WTC11 (cell line): ENCODE data around the gene TRNP1. TPM values are rescaled to one million over a fixed set of nuclear protein-coding genes. Genes with fewer than 3 reads are reported as not detected.

ENCODE experiments used
- ATAC-seq: fragments of 200-7000 bp; cut with Tn5 transposase; 2 replicates; pipeline ENCODE4 v1.10.0; 2021; ENCODE audit warnings: mild to moderate bottlenecking, moderate library complexity
- CTCF ChIA-PET: fragments of 300-600 bp; sonication (Branson Sonifier 250); formaldehyde crosslinking; loops from one replicate; lab custom pipeline; 2021; ENCODE audit warnings: antibody characterized with exemption; lab: Charles Lee
- POLR2A ChIA-PET: fragments of 350-600 bp; sonication (Branson Sonifier 250); formaldehyde crosslinking; loops from one replicate; lab custom pipeline; 2021; ENCODE audit warnings: antibody characterized with exemption; lab: Charles Lee
- DNase-seq: peaks from one replicate; pipeline ENCODE4 v3.0.0; 2021; ENCODE audit warnings: low spot score
- H3K27ac Mint-ChIP-seq: 2 replicates; pipeline ENCODE4 v1.8.0; 2021; ENCODE audit warnings: mixed read lengths
- H3K27me3 Mint-ChIP-seq: 2 replicates; pipeline ENCODE4 v1.8.0; 2021; ENCODE audit warnings: low read depth, mild to moderate bottlenecking, moderate library complexity, mixed read lengths
- H3K36me3 Mint-ChIP-seq: 2 replicates; pipeline ENCODE4 v1.8.0; 2021; ENCODE audit warnings: mixed read lengths
- H3K4me1 Mint-ChIP-seq: 2 replicates; pipeline ENCODE4 v1.8.0; 2022; ENCODE audit warnings: mixed read lengths
- H3K4me3 Mint-ChIP-seq: 2 replicates; pipeline ENCODE4 v1.8.0; 2021; ENCODE audit warnings: mild to moderate bottlenecking, moderate library complexity, mixed read lengths
- H3K9me3 Mint-ChIP-seq: 2 replicates; pipeline ENCODE4 v1.8.0; 2021; ENCODE audit warnings: mixed read lengths
- AR ChIP-seq: fragments of 250-450 bp; sonication (Bioruptor Pico); IDR thresholded peaks from 2 replicates; pipeline ENCODE4 v1.9.0; 2021; ENCODE audit warnings: mild to moderate bottlenecking
- ATF1 ChIP-seq: sonication (generic); formaldehyde crosslinking; IDR thresholded peaks from 2 replicates; pipeline ENCODE4 v1.8.1; 2023; ENCODE audit warnings: mild to moderate bottlenecking, moderate library complexity, missing genetic modification reagents
- ATF2 ChIP-seq: sonication (generic); formaldehyde crosslinking; IDR thresholded peaks from 2 replicates; pipeline ENCODE4 v1.8.1; 2022; ENCODE audit warnings: low read depth, missing genetic modification reagents, borderline replicate concordance
- CREB1 ChIP-seq: sonication (generic); formaldehyde crosslinking; IDR thresholded peaks from 2 replicates; pipeline ENCODE4 v1.8.0; 2023; ENCODE audit warnings: mild to moderate bottlenecking, missing genetic modification reagents
- EMX1 ChIP-seq: fragments of 250-450 bp; sonication (Bioruptor Pico); IDR thresholded peaks from 2 replicates; pipeline ENCODE4 v1.8.0; 2021; ENCODE audit warnings: mild to moderate bottlenecking
- ETV6 ChIP-seq: sonication (generic); formaldehyde crosslinking; IDR thresholded peaks from 2 replicates; pipeline ENCODE4 v1.8.1; 2022; ENCODE audit warnings: mild to moderate bottlenecking, missing genetic modification reagents
- FOXP1 ChIP-seq: sonication (generic); formaldehyde crosslinking; IDR thresholded peaks from 2 replicates; pipeline ENCODE4 v1.8.0; 2022; ENCODE audit warnings: missing genetic modification reagents, mild to moderate bottlenecking, moderate library complexity, borderline replicate concordance
- GRHL2 ChIP-seq: fragments of 250-450 bp; sonication (Bioruptor Pico); IDR thresholded peaks from 2 replicates; pipeline ENCODE4 v1.8.0; 2022; ENCODE audit warnings: mild to moderate bottlenecking, moderate library complexity; ENCODE audit not compliant: insufficient replicate concordance, severe bottlenecking
- GTF2I ChIP-seq: fragments of 250-450 bp; sonication (Bioruptor Pico); conservative IDR thresholded peaks from 2 replicates; pipeline ENCODE4 v1.4.0; 2021; ENCODE audit warnings: mild to moderate bottlenecking
- HMGXB4 ChIP-seq: sonication (generic); formaldehyde crosslinking; IDR thresholded peaks from 2 replicates; pipeline ENCODE4 v1.8.1; 2023; ENCODE audit warnings: mild to moderate bottlenecking, moderate library complexity, missing genetic modification reagents
- JAZF1 ChIP-seq: fragments of 250-450 bp; sonication (Bioruptor Pico); IDR thresholded peaks from 2 replicates; pipeline ENCODE4 v1.9.0; 2021; ENCODE audit warnings: moderate library complexity, mild to moderate bottlenecking, inconsistent platforms
- MLX ChIP-seq: sonication (generic); formaldehyde crosslinking; IDR thresholded peaks from 2 replicates; pipeline ENCODE4 v1.8.1; 2023; ENCODE audit warnings: mild to moderate bottlenecking, missing genetic modification reagents, moderate library complexity
- NFATC4 ChIP-seq: fragments of 250-450 bp; sonication (Bioruptor Pico); IDR thresholded peaks from 2 replicates; pipeline ENCODE4 v1.9.0; 2021; ENCODE audit warnings: mild to moderate bottlenecking
- TEAD1 ChIP-seq: sonication (generic); formaldehyde crosslinking; IDR thresholded peaks from 2 replicates; pipeline ENCODE4 v1.8.0; 2022; ENCODE audit warnings: mild to moderate bottlenecking, missing genetic modification reagents
- ZMAT4 ChIP-seq: fragments of 250-450 bp; sonication (Bioruptor Pico); IDR thresholded peaks from 2 replicates; pipeline ENCODE4 v1.9.0; 2021; ENCODE audit warnings: mild to moderate bottlenecking
- ZNF281 ChIP-seq: sonication (generic); formaldehyde crosslinking; IDR thresholded peaks from 2 replicates; pipeline ENCODE4 v1.8.0; 2023; ENCODE audit warnings: mild to moderate bottlenecking, missing genetic modification reagents
- ZNF396 ChIP-seq: fragments of 250-450 bp; sonication (Bioruptor Pico); IDR thresholded peaks from 2 replicates; pipeline ENCODE4 v1.8.0; 2021; ENCODE audit warnings: mild to moderate bottlenecking, moderate library complexity, borderline replicate concordance
- ZNF512 ChIP-seq: sonication (generic); formaldehyde crosslinking; IDR thresholded peaks from 2 replicates; pipeline ENCODE4 v1.8.1; 2022; ENCODE audit warnings: missing genetic modification reagents, borderline replicate concordance
- ZNF671 ChIP-seq: fragments of 250-450 bp; sonication (Bioruptor Pico); IDR thresholded peaks from 2 replicates; pipeline ENCODE4 v1.8.0; 2021; ENCODE audit warnings: mild to moderate bottlenecking
- total RNA-seq: library from RNA; stranded (reverse); gene quantifications from 3 replicates; pipeline ENCODE4 v1.2.3, GENCODE V29; 2021

The TRNP1 gene
- total RNA-seq, 1 experiment from 2014 or later = 37.6 TPM

- H3K4me3 Mint-ChIP-seq = no peak overlapping the region
- ATAC-seq = no peak
- no peaks in the 10 kb centered on the region for H3K4me1 Mint-ChIP-seq
- ChIA-PET POLR2A (no interaction called here), CTCF (interaction anchor here (0.9 to 1.0 kb wide), 2 partner anchors 8 to 15 kb away, joined by 3 to 4 read pairs; partner anchors contain the start of gene KDF1)
- H3K36me3 Mint-ChIP-seq = peaks cover 21% of the 10 kb centered on the region
- H3K9me3 Mint-ChIP-seq = peaks cover 7% of the 10 kb centered on the region
- no peaks in the 10 kb centered on the region for H3K27me3 Mint-ChIP-seq
- DNase-seq = no peak
- TF ChIP-seq GRHL2 (CRISPR knock-in tag) = no peak
- no peak for TF ChIP-seq HMGXB4 (CRISPR knock-in tag)
- TF ChIP-seq AR = no peak
- TF ChIP-seq NFATC4 (CRISPR knock-in tag) = no peak
- no peak for TF ChIP-seq ZNF512 (CRISPR knock-in tag)
- no peak for TF ChIP-seq ZNF396 (CRISPR knock-in tag)
- no peak for TF ChIP-seq CREB1 (CRISPR knock-in tag)
- no peak for TF ChIP-seq TEAD1 (CRISPR knock-in tag)
- no peak for TF ChIP-seq ZNF671 (CRISPR knock-in tag)
- TF ChIP-seq ZNF281 (CRISPR knock-in tag) = no peak
- TF ChIP-seq EMX1 = no peak
- TF ChIP-seq, all 79 proteins: peak for 0
- H3K27ac Mint-ChIP-seq = no peak overlapping the region
Measured at GRCh38 chr1:26951821-26952497, 41.5 kb upstream of the TRNP1 start.

GRCh38 chr1:26953374-26953773, 40.1 kb upstream of the TRNP1 start:
- DNase-seq (no peak), ATAC-seq (no peak)
- CTCF ChIA-PET = no interaction called here
- H3K9me3 Mint-ChIP-seq = peaks cover 7% of the 10 kb centered on the region
- H3K4me3 Mint-ChIP-seq = no peak overlapping the region
- H3K4me1 Mint-ChIP-seq = no peaks in the 10 kb centered on the region
- H3K36me3 Mint-ChIP-seq = peaks cover 22% of the 10 kb centered on the region
- H3K27ac Mint-ChIP-seq = no peak overlapping the region
- POLR2A ChIA-PET = interaction anchor here (0.7 kb wide), 1 partner anchor 80 kb away, joined by 3 read pairs; no protein-coding TSS in a partner anchor
- no peaks in the 10 kb centered on the region for H3K27me3 Mint-ChIP-seq
- TF ChIP-seq FOXP1 (CRISPR knock-in tag) (no peak), ATF1 (CRISPR knock-in tag) (no peak), GRHL2 (CRISPR knock-in tag) (no peak), AR (no peak), ETV6 (CRISPR knock-in tag) (no peak), MLX (CRISPR knock-in tag) (no peak), ZMAT4 (CRISPR knock-in tag) (no peak), ATF2 (no peak), GTF2I (no peak), JAZF1 (no peak)
